Dermis microvascular lymphatic vessel endothelial cell (primary cell): ENCODE results near the gene TRIL. TPM values are rescaled to one million over a fixed set of nuclear protein-coding genes. Genes with fewer than 3 reads are reported as not detected.

Source experiments
- DNase-seq, 2 donors: peaks; one replicate each; pipeline versions ENCODE4 v3.0.0 to v3.0.0-alpha.2; 2010; ENCODE audit warnings: low read depth in 2 of 2
- total RNA-seq: library from RNA; depleted of rRNA; stranded (reverse); fragments of >200 nt; gene quantifications from 2 replicates; pipeline ENCODE4 v1.2.1, GENCODE V29; 2014

Gene TRIL, protein sequence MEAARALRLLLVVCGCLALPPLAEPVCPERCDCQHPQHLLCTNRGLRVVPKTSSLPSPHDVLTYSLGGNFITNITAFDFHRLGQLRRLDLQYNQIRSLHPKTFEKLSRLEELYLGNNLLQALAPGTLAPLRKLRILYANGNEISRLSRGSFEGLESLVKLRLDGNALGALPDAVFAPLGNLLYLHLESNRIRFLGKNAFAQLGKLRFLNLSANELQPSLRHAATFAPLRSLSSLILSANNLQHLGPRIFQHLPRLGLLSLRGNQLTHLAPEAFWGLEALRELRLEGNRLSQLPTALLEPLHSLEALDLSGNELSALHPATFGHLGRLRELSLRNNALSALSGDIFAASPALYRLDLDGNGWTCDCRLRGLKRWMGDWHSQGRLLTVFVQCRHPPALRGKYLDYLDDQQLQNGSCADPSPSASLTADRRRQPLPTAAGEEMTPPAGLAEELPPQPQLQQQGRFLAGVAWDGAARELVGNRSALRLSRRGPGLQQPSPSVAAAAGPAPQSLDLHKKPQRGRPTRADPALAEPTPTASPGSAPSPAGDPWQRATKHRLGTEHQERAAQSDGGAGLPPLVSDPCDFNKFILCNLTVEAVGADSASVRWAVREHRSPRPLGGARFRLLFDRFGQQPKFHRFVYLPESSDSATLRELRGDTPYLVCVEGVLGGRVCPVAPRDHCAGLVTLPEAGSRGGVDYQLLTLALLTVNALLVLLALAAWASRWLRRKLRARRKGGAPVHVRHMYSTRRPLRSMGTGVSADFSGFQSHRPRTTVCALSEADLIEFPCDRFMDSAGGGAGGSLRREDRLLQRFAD
- 18.6 and 29.6 TPM in 2 replicates for total RNA-seq

DNA sequence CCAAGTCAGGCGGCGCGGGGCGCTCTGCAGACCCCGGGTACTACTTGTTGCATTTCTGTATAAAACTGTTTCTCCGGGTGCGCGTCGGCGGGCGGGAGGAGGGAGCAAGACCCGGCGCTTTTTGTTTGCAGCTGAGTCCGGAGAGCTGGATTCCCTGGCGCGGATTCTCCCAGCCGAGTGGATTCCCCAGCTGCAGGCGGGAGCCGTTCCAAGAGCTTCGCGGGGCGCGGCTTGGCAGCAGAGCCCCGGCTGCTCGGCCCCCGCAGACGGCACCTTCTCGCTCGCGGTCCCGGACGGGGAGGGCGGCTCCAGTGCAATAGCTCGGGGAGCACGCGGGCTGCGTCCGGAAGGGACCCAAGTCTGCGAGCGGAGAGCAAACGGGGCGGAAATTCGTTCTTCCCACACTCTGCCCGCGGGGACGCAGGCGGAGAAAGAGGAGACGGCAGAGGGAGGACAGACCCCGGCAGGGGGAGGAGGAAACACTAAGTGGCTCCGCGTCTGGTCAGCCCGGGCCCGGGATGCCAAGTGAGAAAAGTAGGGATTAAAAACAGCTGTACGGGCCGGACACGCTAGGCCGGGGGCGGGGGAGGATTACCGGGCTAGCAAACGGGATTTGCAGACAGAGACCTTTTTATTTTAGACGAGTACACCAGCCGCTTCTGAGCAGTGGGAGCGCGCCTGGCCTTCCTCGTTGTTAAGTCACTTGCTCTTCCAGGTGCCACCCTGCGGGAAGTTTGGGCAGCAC is at the start of gene TRIL:
TSS of gene TRIL (minus strand) at position 96 of the 745 bp plus-strand sequence. CDS start 284 bp downstream, outside the sequence.
- DNase-seq: peak; percentile 33 to 65

DNA sequence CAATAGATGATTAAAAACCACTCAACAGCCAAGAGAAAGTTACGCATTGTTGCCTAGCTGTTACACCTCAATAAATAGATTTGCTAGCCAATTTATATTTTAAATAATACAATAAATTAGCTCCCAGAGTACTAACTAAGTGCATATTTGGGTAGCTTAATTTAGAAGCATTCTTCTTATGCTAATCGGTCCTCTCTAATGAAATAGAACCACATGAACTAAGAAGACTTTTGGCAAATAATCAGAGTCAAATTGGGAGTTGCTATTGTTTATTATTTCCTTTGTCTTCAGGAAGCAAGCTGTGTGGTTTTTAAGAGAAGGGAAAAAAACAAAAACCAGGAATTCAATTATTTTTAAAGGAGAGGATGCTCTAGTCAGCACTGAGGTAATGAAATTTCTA is 49.0 kb upstream of the TRIL start:
- no peak for DNase-seq

DNA sequence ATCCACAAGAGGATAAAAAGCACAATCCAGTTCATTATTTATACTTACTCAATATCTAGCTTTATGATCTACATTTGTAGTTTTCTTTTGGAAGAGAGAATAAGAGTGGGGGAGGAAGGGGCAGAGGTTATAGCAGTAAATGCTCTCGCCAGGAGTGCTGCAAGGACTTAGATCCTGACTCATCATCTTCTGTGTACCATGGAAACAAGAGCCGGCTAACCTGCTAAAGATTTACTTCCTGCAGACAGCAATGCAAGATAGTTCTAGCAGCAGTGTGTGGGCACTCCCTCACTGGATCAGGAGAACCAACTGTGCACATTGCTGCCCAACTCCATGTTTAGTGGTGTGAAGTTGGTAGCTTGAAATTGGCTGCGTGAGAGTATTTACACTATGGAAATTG is 47.7 kb upstream of the TRIL start:
- DNase-seq: peak in 1 of 2 donors; percentile 3

DNA sequence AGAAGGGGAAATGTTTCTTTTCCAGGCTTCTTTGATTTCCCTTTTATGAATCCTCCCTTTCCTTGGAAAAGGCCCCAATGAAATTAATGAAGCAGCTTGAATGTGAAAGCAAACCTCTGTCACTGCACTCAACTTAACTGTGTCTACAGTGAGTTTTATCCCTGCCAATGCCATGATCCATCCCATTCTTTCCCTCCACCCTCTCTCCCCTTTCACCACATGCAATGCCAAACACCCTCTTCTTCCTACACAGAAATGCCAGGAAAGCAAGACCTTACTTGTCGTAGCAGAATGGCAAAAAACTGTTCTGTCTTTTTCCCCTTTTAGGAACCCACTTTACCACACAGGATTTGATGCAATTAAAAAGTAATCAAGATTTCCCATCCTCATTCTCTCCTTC is 47.3 kb upstream of the TRIL start:
- no peak for DNase-seq

DNA sequence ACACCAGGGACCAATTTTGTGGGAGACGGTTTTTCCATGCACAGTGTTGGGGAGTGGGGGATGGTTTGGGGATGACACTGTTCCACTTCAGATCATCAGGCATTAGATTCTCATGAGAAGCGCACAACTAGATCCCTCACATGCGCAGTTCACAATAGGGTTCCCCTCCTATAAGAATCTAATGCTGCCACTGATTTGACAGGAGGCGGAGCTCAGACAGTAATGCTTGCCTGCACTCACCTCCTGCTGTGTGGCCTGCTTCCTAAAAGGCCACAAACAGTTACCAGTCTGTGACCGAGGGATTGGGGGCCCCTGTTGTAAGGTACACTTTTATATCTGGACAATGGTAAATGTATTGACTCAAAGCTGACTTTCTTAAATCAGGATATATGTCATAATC is 45.6 kb upstream of the TRIL start:
- no peak for DNase-seq

DNA sequence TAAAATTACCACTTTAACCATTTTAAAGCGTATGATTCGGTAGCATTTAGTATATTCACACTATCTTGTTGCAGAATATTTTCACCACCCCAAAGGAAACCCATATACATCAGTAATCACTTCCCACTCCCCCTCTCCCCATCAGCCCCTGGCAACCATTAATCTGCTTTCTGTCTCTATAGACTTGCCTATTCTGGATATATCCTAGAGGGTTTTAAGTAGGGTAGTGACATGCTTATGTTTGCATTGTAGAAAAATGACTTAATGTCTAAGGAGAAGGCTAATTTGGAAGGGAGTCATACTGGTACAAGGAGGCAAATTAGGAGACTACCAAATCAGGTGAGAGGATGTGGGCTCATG is 42.6 kb upstream of the TRIL start:
- DNase-seq: no peak

DNA sequence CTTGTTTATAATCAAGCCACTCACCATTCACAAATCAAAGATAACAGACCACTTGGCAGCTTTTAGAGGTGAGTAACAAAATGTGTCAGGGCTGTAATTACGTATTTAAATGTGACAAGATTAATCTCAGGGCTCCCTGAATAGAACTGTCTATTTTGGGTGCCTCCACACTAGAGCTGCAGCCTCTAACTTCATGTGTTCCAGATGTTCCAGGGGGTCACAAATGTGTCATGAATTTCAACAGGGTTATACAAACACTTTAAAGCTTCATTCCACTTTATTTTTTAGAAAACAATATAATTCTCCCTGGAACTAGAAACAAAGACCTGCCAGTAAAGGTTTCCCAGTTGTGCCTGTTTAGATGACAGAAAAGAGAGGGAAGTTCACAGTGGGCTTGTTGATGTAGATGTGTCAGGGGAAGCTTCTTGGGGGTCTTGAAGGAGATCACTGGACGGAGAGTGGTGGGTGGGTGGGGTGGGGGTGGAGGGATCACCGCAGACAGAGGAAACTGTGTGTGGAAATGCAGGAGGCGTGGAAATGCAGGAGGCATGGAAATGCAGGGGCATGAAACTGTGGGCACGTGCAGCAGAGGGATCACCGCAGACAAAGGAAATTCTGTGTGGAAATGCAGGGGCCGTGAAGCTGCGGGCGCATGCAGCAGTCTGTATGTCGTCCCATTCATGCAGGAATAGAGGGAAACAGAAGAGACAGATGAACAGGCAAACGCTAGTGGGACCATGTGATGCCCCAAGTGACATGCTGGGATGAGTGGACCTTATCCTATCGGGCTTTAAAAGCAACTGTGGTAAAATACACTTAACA is 42.0 kb upstream of the TRIL start:
- DNase-seq: no peak

DNA sequence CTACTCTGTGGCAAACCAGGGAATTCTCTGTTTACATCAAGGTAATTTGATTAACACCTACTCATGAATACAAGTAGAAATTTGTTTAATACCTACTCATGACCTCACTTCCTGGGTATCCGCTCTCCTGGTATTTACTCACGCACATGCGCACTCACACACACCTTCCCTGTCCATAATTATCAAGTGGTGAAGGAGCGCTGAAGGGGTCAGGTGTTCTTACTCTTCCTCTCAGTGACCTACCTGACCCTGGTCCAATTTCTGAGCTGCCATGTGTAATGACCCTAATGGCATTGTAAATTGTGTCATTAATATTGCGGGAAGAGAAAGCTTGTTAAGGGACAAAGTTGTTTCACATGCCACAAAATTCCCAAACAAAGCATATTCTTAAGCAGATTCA is 41.3 kb upstream of the TRIL start:
- no peak for DNase-seq

DNA sequence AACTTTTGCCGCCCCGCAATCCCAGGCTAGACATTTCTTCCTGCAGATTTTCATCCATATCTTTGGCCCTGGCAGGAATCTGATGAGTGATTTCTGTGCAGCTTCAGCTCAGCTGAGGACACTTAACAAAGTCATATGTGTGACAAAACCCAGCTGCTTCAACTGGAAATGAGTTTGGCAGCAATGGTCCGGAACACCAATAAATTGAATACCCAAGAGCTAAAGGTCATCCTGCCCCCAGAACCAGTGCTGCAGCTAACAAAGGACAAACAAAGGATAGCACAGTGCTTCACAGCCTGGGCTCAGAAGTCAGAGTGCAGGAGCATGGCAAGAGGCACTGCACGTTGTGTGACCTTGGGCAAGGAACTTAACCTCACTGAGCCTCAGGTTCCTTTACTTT is 40.0 kb upstream of the TRIL start:
- DNase-seq: peak in 1 of 2 donors; percentile 22

DNA sequence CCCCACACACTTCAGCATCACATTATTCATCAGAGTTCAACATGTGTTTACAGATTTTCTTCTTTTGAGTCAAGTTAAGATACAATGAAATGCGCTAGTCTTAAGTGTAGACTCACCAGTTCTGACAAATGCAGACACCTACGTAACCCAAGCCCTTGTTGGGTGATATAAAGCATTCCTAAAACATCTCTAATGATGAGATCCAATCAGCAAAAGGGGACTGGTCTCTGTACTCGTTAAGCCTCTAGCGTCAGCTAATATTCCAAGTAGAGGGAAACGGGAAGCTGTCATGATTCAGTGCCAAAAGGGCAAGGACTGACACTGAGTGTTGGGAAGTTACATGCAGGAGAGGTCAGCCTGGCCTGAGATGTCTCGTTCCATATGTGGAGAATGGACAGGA is 38.7 kb upstream of the TRIL start:
- DNase-seq: no peak

DNA sequence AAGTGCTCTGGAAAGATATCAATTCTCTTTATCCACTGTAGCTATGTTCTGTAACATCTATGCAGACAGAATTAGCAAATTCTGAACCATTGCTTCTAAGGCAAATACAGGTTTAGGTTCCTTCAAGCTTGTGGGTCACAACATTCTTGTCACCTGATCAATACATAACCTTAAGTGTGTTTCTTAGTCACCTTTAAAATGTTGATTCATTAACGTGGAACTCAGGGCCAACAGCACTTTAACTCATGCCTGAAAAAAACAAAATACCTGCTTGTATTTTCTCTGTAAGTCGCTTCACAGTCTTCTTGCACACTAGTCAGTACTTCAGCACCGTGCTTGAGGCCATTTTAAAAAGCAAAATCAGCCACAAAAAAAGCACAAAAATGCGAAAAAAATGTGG is 35.2 kb upstream of the TRIL start:
- DNase-seq: no peak

DNA sequence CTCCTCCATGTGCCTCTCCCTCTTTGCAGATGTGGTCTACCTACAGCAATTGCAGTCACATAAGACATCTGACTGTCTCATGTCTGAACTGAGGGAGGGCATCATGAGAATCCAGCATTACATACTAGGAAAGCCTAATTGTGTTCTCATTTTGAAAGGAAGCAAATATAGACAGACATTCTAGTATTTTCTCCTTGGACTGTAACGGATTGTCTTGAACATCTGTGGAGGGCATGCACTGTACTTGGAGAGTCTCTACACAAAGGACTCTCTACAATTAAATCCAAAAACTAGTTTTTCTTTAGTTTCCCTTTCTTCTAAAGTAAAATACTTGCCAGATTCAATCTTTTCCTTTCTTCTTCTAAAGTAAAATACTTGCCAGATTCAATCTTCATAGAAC is 34.7 kb upstream of the TRIL start:
- DNase-seq: no peak

DNA sequence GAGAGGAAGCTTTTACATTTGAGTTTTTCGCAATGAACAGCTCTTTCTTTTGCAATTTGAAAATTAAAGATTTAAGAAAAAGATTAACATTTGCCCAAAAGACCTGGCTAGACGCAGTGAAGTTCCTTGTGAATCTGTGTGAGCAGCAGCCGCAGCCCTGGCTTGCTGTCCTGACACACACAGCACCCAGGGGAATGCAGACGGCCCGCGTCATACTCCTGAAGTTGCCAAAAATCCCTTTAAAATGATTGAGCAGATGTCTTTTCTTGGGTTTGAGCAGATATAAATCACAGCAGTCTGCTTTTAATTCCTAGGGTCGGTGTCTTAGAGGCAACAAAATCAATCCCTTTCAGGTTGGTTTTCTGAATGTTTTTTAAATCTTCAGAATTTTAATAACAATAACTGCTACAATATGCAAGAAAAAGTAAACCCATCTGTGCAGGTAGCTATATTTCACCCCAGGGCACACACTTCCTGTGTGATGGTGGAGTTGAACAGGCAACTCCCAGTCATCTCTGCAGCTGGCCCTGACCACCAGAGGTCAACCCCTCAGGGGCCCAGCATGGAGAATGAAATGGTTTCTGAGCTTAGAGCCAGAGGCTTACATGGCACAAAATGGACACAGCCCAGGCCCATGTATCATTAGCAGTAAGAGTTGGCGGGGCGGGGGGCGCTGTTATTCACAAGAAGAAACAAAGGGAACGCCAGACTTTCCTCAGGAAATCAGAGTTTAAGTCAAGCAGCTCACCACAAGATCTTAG is 32.2 kb upstream of the TRIL start:
- DNase-seq: no peak

DNA sequence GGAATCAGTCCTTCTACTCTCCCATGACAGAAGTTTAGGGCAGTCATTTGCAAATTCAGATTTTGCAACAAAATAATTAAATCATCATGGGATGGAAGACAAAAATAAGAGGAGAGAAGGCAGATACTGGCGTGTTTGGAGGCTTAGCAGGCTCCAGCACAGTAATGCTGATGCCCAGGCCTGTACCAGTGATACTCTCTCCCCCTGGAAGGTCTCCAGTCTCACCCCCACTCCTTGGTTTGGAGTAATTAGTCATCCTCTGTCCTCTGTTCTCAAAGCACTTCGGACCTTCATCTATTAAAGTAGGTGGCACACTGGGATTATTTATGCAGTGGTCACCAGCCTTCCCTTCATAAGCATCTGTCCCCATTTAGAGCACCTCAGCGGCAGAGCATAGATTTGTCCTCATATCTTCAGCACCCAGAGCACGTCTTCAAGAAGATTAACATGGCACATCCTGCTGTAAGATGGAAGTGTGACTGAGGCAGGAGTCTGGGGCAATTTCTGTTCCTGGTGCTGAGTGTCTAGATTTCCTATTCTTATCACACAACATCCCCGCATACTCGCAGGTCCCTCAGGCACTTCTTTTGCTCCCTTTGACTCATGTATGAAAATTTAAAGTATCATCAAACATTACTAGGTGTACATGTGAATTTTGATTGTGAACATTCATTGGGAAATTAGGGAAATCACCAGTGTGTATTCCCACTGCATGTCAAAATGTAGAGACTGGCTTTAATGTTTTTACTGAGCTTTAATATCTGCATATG is 31.3 kb upstream of the TRIL start:
- DNase-seq: no peak

DNA sequence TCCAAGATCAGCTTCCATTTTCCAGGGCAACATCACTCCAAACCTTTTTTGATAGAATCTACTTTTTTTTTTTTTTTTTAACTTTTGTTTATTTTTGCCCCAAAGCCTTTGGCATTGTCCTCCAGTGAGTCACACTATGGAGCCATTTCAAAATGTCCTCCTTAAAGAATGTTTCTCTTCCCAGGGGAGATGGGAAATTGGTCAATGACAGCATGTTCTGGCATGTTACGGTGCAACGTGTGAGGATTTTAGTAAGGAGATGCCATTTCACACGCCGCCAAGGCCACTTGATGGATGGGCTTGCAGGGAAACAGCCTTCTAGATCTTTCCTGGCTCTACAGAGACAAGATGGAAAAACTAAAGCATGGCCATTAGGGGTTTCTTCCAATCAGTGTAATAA is 30.7 kb upstream of the TRIL start:
- DNase-seq: no peak

DNA sequence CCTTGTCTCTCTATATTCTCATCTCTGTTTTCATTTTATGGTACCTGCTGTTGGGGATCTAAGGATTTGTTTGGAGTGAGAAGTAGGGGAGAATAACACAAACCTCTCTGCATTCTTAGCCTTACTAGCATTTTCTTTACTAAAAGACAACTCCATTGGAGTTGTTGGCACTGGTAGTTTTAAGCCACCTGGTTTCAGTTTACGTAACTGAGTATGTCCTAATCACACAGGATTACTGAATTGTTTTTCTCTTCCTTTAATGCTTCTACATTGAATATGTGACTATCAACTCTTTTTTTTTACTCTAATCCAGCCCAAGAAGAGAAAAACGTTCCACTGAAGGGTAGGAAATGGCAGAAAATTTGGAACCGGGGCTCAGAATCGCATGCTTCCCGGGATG is 30.0 kb upstream of the TRIL start:
- DNase-seq: no peak

DNA sequence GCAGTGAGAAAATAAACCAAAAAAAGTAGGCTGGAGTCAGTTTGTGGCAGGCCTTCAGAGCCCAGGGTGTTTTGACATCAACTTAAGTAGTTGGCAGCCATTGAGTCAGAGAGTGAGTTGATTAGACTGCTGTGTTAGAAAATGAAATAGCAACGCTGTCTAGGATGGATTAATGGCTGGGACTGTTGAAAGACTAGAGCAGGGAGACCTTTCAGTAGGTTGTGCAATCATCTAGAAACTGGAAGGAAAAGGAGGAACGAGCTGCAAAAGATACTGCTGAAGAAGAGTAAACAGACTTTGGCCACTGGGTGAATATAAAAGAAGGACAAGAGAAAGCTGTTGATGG is 28.6 kb upstream of the TRIL start:
- no peak for DNase-seq

DNA sequence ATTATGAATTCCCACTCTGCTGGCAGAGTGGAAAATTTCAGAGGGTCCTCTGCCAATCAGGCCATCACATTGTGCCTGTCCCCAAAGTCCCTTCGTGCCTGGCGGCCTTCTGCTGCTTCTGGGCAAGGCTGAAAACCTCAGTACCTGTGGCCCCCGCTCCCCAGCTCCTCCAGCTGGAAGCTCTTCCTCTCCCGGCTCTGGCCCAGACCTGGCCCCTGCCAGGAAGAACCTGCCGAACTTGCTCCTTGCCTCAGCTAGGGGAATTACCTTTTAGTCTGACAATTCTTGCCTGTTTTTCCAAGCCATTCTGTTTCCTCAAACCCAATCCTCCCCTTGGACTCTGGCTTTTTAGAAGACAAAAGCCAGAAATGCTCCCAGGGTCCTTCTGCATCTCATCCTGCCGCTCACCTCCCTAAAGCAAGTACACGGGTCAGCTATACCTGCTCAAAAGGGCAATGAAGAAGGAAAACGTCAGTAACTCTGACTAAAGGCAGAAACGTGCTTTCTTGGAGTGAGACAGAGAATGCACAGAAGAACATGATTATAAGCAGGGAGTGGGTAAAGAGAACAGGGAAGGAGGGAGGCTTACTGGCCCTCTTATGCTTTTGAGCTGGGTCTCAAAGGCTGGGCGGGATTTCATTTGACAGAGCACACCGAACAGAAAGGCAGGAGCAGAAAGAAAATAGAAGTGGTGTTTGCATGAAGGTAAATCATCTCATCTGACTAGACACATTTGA is 28.1 kb upstream of the TRIL start:
- no peak for DNase-seq

DNA sequence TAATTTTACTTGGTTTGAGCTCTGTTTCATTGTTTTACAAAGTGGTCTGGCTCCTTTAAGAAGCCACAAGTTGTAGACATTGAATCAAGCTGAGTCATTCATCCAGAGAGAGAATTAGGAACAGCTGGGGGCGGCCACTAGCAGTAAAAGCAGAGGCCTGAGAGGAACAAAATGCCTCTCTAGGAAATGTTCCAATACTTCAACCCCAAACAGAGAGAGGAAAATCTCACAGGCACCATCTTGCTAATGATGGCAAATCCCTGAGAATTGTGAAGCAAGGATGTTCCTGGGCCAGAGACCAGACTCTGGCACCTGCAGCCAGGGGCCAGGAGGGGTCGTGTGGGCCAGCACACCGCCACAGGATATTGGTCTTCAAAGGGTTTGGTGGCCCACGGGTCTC is 26.5 kb upstream of the TRIL start:
- DNase-seq: peak in 1 of 2 donors; percentile 30
